Testis (tissue), 3 donors: ENCODE measurements around the gene RAP1GAP2. TPM values are rescaled to one million over a fixed set of nuclear protein-coding genes. Genes with fewer than 3 reads are reported as not detected.
A peak's percentile ranks its signal among the peaks of the same experiment; 100 is the strongest.

ENCODE experiments used
- DNase-seq: peaks from one replicate; pipeline ENCODE4 v3.0.0-alpha.2; 2019
- H3K27ac ChIP-seq, 2 donors: fragments of 200-600 bp; sonication (generic); one replicate each; pipeline ENCODE4 v1.5.1; 2019
- H3K27me3 ChIP-seq: fragments of 200-600 bp; sonication (generic); one replicate; pipeline ENCODE4 v1.5.1; 2019
- H3K36me3 ChIP-seq: fragments of 200-600 bp; sonication (generic); one replicate; pipeline ENCODE4 v1.5.1; 2017; ENCODE audit warnings: low read depth; ENCODE audit errors: missing control alignments
- H3K4me1 ChIP-seq: fragments of 200-600 bp; sonication (generic); one replicate; pipeline ENCODE4 v1.5.1; 2019
- H3K4me3 ChIP-seq, 2 donors: fragments of 200-600 bp; sonication (generic); one replicate each; pipeline ENCODE4 v1.5.1; 2017 to 2019
- H3K9me3 ChIP-seq: fragments of 200-600 bp; sonication (generic); one replicate; pipeline ENCODE4 v1.5.1; 2017
- CTCF ChIP-seq, 3 experiments: fragments of 450-650 bp in 2 of 3; fragments of 200-600 bp in 1 of 3; sonication (generic) in 1 of 3; IDR thresholded peaks; one replicate each; pipeline ENCODE4 v1.5.1; 2016 to 2019; ENCODE audit warnings: antibody characterized with exemption in 3 of 3, mild to moderate bottlenecking in 2 of 3, moderate library complexity in 1 of 3
- POLR2A ChIP-seq: fragments of 450-650 bp; IDR thresholded peaks from one replicate; pipeline ENCODE4 v1.6.1; 2017; ENCODE audit warnings: antibody characterized with exemption, mild to moderate bottlenecking, moderate library complexity
- WGBS, 2 donors: methylation state at CpG; one replicate each; pipeline ENCODE4 v1.1.5; 2018; 5-methylcytosine and 5-hydroxymethylcytosine counted together
- intact Hi-C: fragments of 100-400 bp; cut with DNase I; formaldehyde crosslinking; loops from one replicate; pipeline ENCODE4 v1.15.1; 2023; ENCODE audit warnings: low total_unique reads
- polyA plus RNA-seq: library from polyadenylated mRNA; stranded (reverse); fragments of 350-450 nt; fragmentation: Illumina TruSeq; extraction: RNeasy Lipid Tissue Mini Kit (QIAGEN cat#74804); gene quantifications from one replicate; pipeline ENCODE4 v1.2.3, GENCODE V29; 2014; ENCODE audit warnings: low read depth, low replicate concordance; ENCODE audit not compliant: insufficient read depth
- total RNA-seq, 2 donors: library from RNA; depleted of rRNA; stranded (reverse); fragments of >200 nt; gene quantifications; one replicate each; pipeline ENCODE4 v1.2.3, GENCODE V29; 2016

The RAP1GAP2 gene
- total and polyA plus RNA-seq, 3 donors from 2014 or later = 10.4 to 21.7 (median 15.1) TPM

- WGBS, 2 donors = 83 to 84% methylated on average over 13 to 14 of the region's 14 CpGs
Observed at GRCh38 chr17:2965621-2966595, 169.7 kb downstream of the RAP1GAP2 start.

GRCh38 chr17:2967515-2967914 lies 171.3 kb downstream of the RAP1GAP2 start:
- Histone ChIP-seq H3K9me3 (no peaks in the 10 kb centered on the region), H3K27me3 (no peaks in the 10 kb centered on the region), H3K27ac (no peak overlapping the region), H3K4me3 (no peak overlapping the region), H3K36me3 (no peaks in the 10 kb centered on the region), H3K4me1 (no peaks in the 10 kb centered on the region)
- intact Hi-C loops = no loop called here
- DNase-seq = peak; percentile 7
- TF ChIP-seq CTCF (IDR thresholded peaks at IDR 0.05) (no peak), POLR2A (no peak)
- WGBS, 2 donors = 64 to 76% methylated on average over 6 of the region's 6 CpGs

More at GRCh38 chr17:2965621-2966595, 169.7 kb downstream of the RAP1GAP2 start:
- Histone ChIP-seq H3K9me3 (no peaks in the 10 kb centered on the region), H3K4me3 (no peak overlapping the region), H3K36me3 (no peaks in the 10 kb centered on the region), H3K27me3 (no peaks in the 10 kb centered on the region), H3K27ac (no peak overlapping the region), H3K4me1 (no peaks in the 10 kb centered on the region)
- intact Hi-C loops = no loop called here
- DNase-seq = no peak
- TF ChIP-seq POLR2A = no peak
- no peak for TF ChIP-seq CTCF (IDR thresholded peaks at IDR 0.05)

DNA sequence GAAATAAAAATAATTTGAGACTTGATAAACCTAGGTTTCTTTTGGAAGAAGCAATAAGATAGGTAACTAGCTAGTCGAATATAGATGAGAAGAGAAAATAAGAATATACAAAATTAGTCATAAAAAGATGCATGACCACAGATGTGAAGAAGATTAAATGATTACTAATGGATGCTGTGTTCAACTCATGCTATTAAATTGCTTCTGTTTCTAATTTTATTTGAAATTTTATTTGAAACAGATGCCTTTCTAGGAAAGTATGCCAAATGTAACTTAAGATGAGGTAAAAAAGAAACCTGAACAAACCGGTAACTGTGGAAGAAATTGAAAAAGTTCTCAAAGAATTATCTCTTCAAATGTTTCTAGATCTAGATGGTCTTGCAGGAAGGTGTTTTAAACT lies 175.6 kb downstream of the RAP1GAP2 start:
- Histone ChIP-seq H3K4me1 (no peaks in the 10 kb centered on the region), H3K27ac (no peak overlapping the region), H3K36me3 (no peaks in the 10 kb centered on the region), H3K9me3 (no peaks in the 10 kb centered on the region), H3K4me3 (no peak overlapping the region), H3K27me3 (no peaks in the 10 kb centered on the region)
- no peak for DNase-seq
- 84 to 87% methylated on average over 2 of the region's 2 CpGs for WGBS, 2 donors
- TF ChIP-seq CTCF (IDR thresholded peaks at IDR 0.05) (no peak), POLR2A (no peak)
- intact Hi-C loops = no loop called here

DNA sequence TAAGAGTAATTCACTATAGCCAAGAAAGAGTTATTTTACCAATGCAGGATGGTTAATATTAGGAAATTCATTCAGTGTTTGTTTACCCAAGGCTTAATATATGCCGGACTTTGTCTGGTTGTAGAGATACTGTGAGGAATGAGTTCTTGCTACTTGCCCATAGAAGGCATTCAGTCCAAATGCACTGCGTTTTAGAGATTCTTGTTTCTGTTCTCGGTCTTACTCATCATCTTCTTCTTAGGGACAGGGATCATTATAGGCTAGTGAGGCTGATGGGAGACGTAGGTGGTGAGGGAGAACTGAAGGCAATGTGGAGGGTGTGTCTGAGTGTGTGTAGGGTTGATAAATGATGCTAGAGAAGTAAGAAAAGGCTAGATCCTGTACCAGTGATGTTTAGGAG lies 176.5 kb downstream of the RAP1GAP2 start:
- Histone ChIP-seq H3K4me1 (no peaks in the 10 kb centered on the region), H3K4me3 (no peak overlapping the region), H3K9me3 (no peaks in the 10 kb centered on the region), H3K27ac (no peak overlapping the region), H3K27me3 (no peaks in the 10 kb centered on the region), H3K36me3 (no peaks in the 10 kb centered on the region)
- DNase-seq = no peak
- intact Hi-C loops = no loop called here
- TF ChIP-seq CTCF (IDR thresholded peaks at IDR 0.05) (no peak), POLR2A (no peak)
- WGBS, 2 donors = 81 to 82% methylated on average over 4 of the region's 4 CpGs
